NCI-H774 (cell line): Measurements from ENCODE around the gene GSK3B.

Experiments
- DNase-seq: peaks from one replicate; lab custom pipeline; 2025; lab: John Stamatoyannopoulos, UW

GSK3B gene

DNA sequence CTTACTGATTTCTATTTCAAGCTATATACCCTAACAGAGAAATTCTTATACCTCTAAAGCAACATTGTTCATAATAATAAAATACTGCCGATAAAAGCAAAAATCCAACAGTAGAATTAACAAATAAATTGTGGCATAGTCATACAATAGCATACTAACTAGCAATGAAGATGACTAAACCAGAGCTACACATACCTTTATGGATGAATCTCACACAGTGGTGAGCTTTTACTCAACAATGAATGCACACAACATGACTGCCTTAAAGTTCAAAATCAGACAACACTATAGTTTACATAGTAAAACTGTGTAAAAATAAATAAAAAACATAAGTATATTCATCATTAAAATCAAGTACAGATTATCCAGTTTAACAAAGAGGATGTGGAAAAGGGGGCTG is 213.3 kb downstream of the GSK3B start:
- no peak for DNase-seq

DNA sequence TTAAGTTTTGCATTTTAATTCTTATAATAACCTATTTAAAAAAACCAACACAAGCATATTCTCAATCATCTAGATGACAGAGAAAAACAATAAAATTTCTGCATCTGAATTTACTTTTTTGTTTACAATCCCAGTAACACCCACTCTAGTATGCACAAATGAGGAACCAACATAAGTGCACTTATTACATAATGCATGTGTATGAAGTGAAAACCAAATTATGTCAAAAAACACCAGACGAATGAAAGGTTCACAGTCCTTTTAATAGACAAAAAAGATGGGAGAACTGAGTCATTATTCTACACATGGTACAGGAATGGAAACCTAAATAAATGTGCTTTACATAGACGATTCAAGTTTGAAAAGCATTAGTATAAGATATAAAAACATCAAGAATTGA is 220.6 kb downstream of the GSK3B start:
- no peak for DNase-seq

DNA sequence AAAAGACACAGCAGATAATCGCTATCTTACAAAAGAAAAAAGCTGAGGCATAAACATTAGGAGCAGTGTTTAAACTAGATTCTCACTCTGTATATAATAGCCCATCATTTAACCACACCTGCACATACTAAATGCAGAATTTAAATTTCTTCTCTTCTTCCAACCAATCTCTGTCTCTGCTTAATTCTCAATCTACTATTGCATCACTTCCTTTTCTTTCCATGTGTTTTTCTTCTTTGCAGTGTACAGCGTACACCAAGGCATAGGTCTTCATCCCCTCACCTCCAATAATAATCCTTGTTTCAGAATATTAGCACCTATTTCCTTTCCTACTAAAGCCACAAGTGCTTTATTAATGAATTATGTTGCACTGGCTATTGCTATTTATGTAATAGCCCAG is 221.5 kb downstream of the GSK3B start:
- no peak for DNase-seq

DNA sequence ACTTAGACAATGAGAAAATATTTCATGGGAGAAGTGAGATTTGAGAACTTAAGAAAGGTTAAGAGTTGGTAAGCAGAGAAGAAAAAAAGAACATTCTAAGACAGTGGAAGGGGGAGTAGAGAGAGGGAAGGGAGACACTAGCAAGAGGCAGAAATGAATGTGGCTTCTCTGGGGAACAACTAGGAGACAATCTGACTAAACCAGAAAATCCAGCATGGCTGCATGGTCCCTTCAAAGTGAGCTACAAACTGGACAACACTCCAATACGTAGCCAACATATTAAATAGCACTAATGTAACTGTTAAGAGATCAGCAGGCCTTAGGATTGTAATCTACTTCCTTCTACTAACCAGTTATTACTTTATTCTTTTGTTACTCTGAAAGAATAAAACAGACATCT is 222.7 kb downstream of the GSK3B start:
- DNase-seq: no peak

DNA sequence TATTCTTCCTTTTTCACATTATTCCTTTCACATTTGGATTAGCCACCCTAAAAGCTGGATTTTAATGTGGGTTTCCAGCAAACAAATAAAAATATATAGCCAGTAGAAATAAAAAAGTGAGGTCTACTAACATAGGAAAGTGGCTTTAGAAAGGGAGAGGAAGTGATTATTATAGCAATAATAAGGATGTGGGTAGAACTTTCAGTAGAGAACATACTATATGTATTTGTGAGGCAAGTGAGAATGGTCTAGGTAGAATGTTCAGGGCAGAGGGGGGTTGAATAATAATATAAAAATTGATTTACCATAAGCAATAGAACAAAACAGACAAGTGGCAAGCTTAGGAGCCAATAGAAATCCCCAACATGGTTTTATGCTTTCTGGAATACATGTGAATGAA is 223.7 kb downstream of the GSK3B start:
- no peak for DNase-seq

DNA sequence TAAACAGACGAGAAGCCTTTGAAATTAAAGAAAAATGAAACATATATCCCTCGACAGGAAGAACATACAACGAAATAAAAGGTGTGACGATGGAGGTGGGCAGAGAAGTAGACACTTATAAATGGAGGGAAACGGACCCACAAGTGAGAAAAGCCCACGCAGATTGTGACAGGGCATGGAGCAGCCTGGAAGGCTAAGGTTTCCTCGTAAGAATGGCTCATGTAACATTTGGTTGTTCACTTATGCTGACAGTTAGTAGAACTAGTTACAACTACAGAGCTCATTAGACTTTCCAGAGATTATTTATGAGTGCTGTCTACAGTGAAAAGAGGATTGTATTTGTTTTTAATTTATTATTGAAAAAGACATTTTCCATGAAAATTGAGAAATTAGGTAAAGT is 229.8 kb downstream of the GSK3B start:
- no peak for DNase-seq

DNA sequence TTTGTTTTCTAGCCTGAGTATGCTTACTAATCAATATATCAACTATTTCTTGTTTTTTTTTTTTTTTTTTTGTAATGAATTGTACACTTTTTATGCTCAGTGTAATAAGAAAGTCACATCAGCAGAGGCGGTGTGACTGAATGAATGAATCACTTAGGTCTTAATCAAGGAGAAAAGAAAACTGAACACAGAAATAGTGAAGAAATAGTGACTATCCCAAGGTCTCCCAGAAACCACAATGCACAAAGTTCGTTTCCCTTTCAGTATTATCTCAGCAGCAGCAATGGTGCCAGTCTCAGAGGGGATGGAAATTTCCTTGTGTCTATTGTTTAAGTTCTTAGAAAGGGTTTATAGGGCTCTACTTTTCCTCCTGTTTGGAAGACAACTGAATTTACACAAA is 231.6 kb downstream of the GSK3B start:
- no peak for DNase-seq

DNA sequence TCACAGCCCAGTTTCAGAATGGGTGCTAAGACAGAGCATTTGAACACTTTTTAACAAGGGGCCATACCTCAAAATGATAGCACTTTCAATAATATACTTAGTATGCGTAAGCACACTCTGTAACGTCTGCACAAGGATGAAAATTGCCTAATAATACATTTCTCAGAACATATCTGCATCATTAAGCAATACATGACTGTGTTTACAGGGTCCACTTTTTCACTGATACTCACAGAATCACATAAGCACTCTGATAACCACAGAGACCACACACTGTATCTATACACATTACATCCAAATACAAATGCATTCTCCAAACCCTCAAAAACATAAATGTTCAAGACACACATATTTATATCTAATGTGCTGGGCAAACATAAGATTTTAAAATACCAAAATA is 232.6 kb downstream of the GSK3B start:
- no peak for DNase-seq

DNA sequence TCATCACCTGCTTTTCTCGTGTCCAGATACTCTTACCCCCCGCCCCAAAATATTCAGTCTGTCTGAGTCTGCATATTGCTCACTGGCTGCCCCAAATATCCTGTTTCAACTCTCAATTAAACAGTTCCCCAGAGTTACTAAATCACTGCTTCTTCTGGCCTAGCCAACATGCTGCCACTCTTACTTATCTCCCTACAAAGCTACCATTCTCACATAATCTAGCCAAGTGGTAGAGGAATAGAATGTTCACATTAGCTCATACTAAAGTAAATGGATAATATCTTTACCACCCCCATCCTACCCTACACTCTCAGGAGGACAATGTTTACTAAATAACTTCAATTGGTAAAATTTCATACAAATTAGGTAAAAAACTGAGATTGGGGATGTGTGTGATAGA is 234.5 kb downstream of the GSK3B start:
- DNase-seq: no peak

DNA sequence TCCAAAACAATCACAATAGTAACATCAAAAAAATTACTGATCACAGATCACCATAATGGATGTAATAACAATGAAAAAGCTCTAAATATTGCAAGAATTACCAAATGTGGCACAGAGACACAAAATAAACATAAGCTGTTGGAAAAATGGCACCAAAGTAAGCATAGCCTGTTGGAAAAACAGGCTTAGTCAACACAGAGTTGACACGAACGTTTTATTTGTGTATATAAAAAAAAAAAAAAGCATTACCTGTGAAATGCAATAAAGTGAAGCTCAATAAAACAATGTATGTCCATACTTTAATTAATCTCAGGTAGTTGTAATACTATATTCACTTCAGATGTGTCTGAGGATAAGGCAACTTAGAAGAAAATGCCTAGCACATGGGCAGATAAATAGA is 235.3 kb downstream of the GSK3B start:
- DNase-seq: no peak

DNA sequence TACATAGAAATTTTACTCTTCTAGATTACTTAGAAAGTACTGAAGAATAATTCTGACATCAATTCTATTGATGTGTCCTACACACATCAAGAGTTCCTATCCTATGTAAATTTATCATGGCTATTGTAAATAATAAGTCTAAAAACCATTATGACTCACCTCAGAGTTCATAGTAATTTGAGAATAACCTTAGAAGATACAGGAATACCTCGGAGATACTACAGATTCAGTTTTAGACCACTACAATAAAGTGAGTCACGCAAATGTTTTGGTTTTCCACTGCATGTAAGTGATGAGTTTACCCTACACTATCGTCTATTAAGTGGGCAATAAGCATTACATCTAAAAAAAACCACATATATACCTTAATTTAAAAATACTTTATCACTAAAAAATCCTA is 237.6 kb downstream of the GSK3B start:
- no peak for DNase-seq

DNA sequence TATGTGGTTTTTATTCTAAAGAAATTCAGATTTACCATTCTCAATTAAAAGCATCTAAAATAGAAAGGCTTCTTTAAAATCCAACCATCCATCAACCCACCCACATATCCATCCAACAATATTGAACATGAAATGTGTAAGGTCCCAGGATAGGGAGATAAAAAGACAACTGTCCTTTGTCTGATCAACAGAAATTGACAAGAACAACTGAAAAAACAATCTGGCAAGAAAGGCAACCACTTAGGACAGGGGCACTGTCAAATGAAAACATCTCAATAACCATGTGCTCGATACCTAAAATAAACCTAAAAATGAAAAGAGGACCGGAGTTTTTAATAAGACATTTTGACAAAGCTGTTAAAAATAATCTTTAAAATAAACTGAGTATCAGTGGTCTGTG is 245.1 kb downstream of the GSK3B start:
- no peak for DNase-seq

DNA sequence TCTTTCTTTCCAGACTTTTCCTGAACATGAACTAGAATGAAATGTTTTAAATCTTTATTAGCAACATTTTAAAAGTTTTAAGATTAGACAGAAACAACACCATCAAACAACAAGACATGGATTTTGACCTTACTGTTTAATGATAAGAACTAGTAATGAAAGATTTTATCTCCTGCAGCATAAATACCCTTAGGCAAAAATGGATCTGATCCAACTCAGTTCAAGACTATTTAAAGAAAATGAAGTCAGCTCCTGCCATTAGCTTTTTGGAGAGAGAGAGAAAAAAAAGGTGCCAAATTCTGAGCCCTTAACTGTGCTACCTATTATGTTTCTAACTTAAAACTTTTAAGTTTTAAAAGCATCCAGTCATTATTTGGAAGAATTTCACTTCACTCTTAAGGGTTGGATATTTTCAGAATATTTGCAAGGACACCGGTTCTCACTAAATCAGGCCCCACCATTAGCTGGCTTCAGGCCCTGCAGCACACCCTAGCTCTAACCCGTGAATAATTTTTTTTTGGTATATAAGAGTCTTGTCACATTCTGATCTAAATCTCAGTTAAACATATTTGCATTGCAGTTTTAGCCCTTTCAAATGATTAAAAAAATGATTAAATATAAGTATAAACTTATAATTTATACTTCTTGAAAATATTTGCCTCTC is 252.3 kb downstream of the GSK3B start:
- no peak for DNase-seq

DNA sequence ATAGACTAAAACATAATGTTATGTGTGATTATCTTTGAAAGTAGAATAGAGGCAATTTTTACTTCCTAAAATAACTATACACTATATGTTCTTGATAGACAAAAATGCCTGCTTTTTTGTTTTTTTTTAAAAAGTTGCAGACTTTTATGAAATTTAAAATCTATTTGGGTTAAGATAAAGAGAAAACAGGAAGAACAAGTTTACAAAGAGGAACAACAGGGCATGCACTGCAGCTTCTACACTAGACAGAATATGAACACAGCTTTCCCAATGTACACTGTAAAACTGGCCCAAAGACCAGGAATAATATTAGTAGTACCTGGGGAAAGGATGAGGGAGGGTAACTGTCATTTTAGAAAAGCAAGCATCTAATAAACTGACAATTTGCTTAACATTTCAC is 258.7 kb downstream of the GSK3B start:
- DNase-seq: no peak

DNA sequence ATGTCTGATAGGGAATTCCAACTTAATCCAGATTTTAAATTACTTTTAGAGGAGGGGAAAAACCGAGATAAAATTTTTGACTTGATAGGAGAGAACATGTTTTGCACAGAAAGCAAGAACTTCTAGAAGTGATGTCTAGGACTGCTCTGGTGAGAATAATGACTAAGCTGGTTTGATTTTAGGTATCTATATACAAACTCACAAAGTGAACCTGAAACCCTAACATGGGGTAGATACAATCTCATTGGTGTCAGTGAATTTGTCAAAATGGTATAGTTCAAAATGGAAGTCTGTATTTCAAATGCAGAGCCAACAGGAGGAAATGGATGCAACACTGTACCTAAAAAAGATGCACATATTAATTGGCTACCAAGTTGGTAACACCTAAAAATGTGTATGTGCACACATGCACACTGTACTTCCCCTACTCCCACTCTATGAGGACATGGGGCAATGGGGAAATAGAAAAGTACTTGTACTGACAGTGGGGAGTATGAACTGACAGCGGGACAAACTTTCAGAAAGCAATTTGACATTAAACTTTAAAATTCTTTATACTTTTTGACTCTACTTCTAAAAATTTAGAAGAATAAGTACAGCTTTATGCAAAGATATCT is 259.4 kb downstream of the GSK3B start:
- no peak for DNase-seq

DNA sequence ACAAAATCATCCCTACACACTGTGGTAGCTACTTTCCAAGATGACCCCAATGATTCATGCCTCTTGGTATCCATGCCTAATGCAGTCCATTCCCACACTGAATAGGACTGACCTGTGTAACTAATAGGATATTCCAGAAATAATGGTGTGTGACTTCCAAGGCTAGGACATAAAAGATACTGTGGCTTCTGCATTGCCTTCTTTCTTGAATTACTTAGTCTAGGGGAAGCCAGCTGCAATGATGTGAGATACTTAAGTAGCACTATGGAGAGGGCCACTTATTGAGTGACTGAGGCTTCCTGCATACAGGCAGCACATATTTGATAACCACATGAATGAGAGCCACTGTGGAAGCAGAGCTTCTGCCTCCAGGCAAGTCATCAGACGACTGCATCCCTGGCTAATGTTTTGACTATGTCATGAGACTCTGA is 262.3 kb downstream of the GSK3B start:
- DNase-seq: no peak

DNA sequence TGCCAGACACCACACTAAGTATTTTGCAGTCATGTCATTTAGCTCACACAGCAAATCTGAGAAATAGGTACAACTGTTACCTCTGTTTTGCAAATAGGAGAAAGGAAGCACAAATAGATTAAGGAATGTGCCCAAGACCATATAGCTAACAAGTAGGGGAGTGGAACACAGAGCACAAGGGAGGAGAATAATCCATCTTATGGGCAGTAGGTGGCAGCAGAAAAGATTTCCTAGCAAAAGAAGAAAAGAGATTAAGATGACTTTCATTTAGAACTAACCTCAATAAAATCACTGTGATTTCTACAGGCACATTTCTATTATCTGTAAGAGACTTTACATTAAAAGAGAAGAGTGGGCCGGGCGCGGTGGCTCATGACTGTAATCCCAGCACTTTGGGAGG is 263.2 kb downstream of the GSK3B start:
- DNase-seq: no peak

DNA sequence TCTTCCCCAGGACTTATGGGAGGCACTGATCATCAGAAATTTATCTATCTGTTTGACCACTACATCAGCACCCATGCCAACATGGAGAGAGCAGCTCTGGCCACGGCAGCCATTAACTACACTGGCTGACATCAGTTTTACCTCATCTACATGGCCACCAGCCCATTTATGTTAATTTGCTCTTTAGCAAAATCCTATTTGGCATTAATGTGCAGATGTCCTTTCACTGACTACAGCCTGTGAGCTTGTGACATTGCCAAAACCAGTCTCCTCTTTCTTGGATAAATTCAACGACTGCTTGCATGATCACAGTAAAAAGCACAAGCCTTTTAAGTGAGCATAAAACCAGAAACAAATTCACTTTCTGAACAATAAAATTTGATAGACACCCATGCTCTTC is 264.8 kb downstream of the GSK3B start:
- no peak for DNase-seq

DNA sequence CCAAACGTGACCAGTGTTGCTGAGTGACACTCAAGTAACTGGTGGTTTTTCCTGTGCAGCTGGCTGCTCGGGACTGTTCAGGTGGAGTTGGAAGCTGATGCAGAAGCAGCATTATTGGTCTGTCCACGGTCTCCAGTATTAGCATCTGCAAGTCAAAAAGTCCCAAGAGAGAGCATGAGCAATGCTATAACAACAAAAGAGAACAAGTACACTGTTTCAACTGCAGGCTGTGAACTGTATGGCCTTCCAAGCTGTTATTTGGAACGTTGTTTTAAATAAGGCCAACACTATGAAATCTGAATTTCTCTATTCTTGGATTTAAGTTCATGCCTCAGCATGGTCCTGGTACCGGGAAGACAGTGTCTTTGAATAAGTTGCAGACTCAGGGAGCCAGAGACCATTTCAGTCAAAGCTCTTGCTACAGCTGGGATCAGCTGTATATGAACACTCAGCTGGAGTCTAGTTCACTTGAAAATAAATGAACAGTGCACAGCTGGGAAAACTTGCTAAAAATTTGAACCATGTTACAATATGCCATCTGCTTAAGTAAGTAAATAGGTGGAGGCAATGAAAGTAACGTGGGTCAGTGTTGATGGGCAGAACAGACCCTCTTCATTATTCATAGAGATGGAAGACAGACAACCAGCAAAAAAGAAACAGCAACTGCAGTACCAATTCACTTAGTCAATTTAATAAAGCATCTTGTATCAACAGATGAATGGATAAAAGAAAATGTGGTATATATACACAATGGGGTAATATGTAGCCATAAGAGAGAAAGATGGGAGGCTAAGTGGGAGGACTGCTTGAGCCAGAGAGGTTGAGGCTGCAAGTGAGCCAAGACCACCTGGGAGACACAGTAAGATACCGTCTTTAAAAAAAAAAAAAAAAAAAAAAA is 267.3 kb downstream of the GSK3B start:
- no peak for DNase-seq

DNA sequence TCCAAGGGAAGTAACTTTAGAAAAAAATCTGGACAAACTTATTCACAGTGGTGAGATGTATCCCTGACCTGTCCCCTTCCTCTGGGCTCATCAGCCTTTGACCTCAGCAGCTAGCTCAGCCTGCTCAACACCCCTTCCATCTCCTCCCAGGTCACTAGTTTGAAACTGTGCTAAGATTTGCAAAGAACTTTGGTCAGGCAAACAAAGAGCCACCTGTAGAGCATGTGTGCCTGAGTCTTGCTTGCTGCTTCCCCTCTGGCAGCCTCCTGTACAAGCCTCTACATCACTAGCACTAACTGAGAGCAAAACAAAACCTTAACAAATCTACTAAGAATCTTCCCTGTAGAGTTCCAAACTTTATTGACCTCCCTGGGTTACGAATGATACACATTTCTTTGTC is 268.4 kb downstream of the GSK3B start:
- no peak for DNase-seq

DNA sequence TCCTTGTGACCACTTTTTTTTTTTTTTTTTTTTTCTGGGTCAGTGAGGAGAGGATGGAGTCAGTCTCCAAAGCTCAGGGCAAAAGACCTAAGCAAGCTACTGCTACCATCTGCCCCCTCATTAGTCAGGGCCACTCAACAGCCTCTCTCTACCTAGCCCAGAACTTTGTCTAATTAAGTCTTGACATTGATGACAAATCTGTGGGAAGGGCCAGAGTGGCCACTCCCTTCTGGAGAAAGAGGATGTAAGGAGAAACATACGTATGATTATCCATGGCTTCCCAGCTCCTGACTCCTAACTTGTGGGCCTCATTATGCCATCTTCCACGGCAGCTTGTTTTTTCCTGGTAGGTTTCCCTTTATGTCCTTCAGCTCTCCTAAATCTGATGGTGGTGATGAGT is 274.4 kb downstream of the GSK3B start:
- DNase-seq: no peak

DNA sequence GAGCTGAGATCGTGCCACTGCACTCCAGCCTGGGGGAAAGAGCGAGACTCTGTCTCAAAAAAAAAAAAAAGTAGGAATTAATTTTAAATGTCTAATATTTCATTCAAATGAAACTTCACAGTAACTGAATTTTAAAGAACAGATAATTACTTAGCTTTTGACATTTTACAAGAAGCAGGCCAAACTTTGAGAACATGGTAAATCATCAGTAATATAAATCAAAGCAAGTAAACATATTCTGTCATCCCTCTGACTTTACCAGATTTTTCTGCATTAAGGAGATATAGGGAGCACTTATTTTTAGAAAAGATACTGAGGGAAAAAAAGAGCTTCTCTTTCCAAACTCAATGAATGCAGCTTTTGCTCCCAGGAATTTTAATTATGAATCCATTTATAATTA is 275.3 kb downstream of the GSK3B start:
- no peak for DNase-seq
